ENCODE data around the gene SLC11A1.

SLC11A1 gene

GRCh38 chr2:218405086-218405745 lies 23.1 kb downstream of the SLC11A1 start:
- no peak for FAIRE-seq

DNA sequence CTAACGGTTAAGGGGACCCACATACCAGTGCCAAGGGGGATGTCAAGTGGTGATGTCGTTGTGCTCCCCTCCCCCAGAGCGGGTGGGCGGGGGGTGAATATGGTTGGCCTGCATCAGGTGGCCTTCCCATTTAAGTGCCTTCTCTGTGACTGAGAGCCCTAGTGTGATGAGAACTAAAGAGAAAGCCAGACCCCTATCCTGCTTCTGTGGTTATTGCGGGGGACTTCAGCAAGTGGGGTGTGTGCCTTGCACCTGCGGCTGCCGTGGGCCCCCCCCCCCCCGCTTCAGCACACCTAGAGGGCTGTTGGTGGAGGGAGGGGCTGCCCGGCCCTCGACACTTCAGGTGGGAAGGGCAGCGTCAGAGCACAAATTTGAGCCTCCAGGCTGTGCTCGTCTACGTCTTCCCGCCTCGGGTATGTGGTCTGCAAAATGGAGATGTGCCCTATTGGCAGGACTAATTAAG lies 23.7 kb downstream of the SLC11A1 start:
- FAIRE-seq, result no peak

- no peak for FAIRE-seq
Measured at GRCh38 chr2:218406209-218406948, 24.3 kb downstream of the SLC11A1 start.

DNA sequence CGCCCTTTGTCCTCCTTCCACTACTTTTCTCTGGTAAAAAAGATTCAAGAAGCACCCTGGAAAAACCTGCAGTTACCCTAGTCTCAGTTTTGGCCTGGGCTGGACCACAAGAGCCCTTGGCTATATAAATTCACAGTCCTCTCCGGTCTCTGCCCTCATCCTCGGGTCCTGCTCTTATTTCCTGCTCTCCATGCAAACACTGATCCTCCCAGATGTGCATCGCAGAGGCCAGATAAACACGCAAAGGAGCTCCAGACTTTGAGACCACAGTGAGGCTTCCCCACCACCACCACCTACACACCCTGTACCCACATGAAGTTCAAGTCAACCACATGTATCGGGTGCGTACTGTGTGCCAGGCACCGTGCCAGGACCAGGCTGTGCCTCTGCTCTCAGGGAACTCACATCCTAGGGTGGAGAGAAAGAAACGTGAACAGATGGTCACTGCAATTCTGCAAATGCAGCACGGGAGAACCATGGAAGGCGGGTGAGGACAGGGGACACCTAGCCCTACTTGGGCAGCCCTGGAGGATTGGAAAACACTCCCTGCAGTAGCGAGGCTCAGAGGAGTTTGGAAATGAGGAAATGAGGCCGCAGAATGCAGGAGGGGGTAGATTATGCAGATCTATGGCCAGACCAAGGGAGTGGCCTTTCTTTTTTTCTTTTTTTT lies 25.0 kb downstream of the SLC11A1 start:
- no peak for FAIRE-seq

DNA sequence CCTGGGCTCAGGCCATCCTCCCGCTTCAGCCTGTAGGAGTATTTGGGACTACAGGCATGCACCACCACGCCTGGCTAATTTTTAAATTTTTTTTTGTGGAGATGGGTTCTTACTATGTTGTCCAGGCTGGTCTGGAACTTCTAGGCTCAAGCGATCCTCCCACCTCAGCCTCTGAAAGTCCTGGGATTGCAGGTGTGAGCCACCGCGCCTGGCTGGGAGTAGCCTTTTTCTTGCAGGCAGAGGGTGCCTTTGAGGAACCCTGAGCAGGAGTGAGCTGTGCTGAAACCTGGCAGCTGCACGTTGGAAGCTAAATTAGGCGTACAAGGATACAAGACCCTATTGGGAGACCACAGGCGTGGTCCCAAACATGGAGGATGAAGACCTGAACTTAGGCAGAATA lies 25.6 kb downstream of the SLC11A1 start:
- no peak for FAIRE-seq

- no peak for FAIRE-seq
Measured at GRCh38 chr2:218418321-218418716, 36.2 kb downstream of the SLC11A1 start.

DNA sequence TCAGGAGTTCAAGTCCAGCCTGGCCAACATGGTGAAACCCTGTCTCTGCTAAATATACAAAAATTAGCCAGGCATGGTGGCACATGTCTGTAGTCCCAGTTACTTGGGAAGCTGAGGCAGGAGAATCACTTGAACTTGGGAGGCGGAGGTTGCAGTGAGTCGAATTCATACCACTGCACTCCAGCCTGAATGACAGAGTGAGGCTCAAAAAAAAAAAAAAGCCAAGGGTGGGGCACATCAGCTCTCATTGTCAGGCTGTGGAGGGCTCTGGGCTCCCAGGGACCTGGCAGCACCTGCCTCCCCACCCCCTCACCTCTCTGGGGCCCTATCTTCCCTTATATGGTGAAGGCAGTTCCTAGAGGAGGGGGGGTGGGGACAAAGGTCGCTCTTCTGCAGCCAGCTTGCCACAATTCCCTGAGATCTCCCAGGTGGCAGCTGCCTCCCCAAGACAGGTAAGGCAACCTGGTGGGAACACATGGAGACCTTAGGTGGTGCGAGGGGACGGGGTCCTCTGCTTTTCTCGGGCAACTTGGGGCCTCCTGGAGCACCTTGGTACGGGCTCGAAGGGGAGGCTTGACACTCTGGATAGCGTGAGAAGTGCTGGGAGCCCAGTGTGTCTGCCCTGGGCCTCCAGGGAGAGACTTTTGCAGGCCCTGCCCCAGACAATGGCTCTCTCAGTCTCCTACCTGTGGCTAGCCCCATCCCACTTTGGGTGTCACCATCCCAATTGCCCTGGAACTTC lies 36.8 kb downstream of the SLC11A1 start, which contains the start of gene VIL1:
Gene VIL1 (plus strand): TSS at position 407 of the 742 bp plus-strand sequence. CDS start 4,656 bp downstream, outside the sequence.
- no peak for FAIRE-seq

- no peak for FAIRE-seq
Measured at GRCh38 chr2:218419630-218420216, 37.6 kb downstream of the SLC11A1 start.

- FAIRE-seq, result no peak
Measured at GRCh38 chr2:218421027-218421426, 39.0 kb downstream of the SLC11A1 start.

- FAIRE-seq, result no peak
Measured at GRCh38 chr2:218422403-218423086, 40.5 kb downstream of the SLC11A1 start.

DNA sequence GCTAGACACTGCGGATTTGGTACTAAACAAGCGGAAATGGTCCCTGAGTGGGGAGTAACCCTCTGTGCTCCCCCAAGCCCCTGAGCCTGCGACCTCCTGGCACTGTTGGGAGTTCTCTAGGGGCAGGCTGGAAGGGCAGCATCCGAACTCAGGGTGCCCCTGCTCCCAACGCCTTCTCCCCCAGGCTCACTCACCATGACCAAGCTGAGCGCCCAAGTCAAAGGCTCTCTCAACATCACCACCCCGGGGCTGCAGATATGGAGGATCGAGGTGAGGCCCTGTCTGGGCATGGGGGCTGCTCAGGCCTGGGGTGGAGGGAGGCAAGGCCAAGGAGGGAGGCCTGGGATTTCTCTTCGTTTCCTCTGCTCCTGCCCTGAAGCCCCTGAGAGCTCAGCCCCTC lies 41.5 kb downstream of the SLC11A1 start:
- FAIRE-seq, result no peak

GRCh38 chr2:218425531-218425930 lies 43.5 kb downstream of the SLC11A1 start:
- FAIRE-seq, result no peak

GRCh38 chr2:218427741-218428140 lies 45.7 kb downstream of the SLC11A1 start:
- no peak for FAIRE-seq

DNA sequence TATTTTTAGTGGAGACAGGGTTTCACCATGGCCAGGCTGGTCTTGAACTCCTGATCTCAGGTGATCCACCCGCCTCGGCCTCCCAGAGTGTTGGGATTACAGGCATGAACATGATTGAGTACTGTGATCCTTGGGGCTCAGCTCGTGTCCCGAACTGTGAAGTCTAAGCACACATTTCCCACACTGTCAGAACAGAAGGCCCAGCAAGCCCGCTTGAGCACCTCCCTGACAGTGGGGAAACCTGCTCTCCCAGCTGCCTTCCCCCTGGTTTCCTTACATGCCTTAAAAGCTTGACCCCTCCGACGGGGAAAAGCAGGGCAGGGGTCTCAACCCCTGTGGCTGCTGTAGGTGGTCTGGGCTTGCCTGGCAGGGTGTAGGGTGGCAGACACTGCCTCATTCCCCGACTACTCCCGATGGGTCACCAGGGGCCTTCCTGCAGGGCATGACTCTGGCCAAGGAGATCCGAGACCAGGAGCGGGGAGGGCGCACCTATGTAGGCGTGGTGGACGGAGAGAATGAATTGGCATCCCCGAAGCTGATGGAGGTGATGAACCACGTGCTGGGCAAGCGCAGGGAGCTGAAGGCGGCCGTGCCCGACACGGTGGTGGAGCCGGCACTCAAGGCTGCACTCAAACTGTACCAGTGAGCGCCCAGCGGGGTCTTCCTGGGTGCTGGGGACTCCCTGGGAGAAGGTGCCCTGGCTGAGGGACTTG lies 46.9 kb downstream of the SLC11A1 start:
- no peak for FAIRE-seq

DNA sequence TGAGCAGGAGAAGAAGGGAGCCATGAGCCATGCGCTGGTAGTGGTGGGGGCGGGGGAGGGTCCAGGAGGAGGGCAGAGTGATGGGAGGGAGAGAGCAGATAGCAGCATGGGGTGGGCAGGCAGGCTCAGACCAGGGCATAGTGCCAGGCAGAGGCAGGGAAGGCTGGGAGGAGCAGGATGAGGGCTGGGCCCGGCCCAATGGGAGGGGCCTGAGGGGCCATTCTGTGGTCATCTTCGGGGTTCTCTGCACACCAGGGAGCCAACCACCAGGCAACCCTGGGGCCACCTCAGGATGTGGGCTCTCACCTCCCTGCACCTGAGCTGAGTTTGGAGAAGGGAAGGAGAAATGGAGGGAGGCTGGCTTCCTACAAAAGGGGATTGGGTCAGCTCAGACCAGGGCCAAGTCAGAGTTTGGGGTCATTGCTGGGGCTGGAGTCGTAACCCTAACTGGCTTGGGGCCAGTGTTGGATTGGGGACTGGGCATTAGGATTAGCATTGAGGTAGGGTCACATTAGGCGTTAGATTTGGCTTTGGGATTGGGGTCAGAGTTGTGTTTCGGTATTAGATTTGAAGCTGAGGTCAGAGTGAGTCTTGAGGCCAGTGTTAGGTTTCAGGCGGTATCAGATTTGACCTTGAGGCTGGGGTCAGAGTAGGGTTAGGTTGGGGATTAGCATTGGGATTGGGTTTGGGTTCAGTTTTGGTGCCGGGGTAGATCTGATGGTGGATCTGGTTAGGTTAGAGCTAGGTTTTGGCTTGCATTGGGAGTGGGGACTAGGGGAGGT lies 48.0 kb downstream of the SLC11A1 start:
- FAIRE-seq, result no peak

- no peak for FAIRE-seq
Measured at GRCh38 chr2:218430721-218431120, 48.6 kb downstream of the SLC11A1 start.

- FAIRE-seq, result no peak
Measured at GRCh38 chr2:218431878-218432277, 49.8 kb downstream of the SLC11A1 start.

DNA sequence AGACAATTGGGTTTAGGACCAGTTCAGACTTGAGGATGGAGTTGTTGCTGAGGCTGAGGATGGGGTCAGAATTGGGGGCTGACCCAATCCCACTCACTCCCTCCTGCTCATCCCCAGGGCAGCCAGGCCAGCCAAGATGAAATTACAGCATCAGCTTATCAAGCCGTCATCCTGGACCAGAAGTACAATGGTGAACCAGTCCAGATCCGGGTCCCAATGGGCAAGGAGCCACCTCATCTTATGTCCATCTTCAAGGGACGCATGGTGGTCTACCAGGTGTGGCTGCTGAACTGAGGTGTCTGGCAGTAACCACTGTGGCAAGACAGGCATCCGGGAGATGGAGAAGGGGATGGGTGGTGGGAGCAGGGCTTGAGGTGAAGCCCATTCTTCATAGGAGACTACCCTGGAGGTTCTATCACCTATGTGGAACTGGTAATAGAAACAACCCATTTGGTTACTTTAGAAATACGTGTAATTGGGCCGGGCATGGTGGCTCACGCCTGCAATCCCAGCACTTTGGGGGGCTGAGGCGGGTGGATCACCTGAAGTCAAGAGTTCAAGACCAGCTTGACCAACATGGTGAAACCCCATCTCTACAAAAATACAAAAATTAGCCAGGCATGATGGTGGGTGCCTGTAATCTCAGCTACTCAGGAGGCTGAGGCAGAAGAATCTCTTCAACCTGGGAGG lies 50.7 kb downstream of the SLC11A1 start:
- no peak for FAIRE-seq

DNA sequence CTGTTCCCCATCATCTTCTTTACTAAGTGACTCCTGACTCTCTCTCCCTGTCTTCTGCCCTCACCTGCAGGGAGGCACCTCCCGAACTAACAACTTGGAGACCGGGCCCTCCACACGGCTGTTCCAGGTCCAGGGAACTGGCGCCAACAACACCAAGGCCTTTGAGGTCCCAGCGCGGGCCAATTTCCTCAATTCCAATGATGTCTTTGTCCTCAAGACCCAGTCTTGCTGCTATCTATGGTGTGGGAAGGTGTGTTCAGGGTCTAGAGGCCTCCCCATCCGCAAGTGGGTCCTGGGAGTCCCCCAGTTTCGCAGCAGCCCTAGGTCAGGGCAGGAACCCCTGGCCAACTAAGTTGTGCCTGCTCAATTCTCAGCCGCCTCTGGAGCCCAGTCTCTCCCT lies 52.4 kb downstream of the SLC11A1 start:
- no peak for FAIRE-seq

Data from endometrium (tissue), 2 donors.